HG02642 (cell line): ENCODE data around the gene OR52E4.

Experiments
- ATAC-seq: cut with Tn5 transposase; IDR thresholded peaks from one replicate; pipeline ENCODE4 v1.9.1; 2021; ENCODE audit warnings: mild to moderate bottlenecking; ENCODE audit not compliant: unreplicated experiment, poor library complexity

OR52E4 gene

DNA sequence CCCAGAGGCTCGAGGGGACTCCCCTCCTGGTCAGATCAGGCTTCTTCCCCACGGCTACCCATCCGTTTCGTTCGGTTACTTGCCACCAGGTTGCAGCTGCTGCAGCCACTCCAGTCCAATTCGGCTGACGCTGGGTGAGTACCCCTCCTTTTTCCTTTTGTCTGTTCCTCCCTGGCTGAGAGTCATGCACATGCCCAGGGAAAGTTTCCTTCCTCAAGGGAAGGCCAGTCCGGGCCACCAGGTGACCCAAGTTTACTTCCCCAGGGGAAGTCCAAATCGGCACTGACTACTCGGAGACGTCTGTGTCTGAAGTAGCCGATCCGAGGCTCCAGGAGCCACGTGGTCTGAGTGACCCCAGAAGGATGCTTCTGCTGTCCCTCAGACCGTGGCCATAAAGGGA, 48.4 kb downstream of the OR52E4 start:
- no peak for ATAC-seq

DNA sequence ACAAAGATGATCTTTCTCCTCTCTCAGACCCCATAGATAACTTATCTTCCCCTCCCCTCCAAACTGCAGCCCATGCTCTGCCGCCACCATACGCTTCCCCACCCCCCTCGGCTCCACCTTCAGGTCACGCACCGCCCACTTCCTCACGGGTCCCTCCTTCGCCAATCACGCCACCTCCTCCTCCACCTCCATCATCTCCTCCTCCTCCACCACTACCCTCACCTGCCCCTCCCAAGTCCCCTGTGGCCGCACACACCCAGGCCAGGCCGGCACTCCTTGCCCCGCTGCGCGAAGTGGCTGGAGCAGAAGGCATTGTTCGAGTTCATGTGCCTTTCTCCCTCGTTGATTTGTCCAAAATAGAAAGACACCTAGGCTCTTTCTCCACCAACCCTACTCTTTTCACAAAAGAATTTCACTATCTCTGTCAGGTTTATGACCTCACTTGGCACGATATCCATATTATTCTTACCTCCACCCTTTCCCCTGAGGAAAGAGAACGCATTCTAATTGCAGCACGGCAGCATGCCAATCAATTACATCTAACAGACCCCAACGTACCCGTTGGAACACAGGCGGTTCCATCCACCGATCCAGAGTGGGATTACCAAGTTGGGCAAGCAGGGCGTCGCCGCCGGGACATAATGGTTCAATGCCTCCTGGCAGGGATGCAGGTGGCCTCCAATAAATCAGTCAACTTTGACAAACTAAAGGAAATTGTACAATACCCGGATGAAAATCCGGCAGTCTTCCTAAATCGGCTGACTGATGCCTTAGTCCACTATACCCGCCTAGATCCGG, 49.3 kb downstream of the OR52E4 start:
- no peak for ATAC-seq

DNA sequence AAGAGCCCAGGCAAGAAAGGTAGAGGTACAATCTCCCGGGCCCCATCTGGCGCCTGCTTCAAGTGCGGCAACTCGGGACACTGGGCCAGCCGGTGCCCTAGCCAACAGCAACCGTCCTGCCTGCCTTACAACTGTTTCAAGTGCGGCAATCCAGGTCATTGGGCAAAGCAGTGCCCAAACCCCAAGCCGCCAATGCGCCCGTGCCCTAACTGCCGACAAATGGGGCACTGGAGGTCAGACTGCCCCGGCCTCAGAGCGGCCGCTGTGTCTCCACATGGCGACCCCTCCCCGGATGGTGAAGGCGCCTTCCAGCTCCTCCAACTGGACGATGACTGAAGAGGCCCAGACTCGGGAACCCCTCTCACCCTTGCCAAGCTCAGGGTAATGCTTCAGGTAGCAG, 50.2 kb downstream of the OR52E4 start:
- ATAC-seq = no peak

DNA sequence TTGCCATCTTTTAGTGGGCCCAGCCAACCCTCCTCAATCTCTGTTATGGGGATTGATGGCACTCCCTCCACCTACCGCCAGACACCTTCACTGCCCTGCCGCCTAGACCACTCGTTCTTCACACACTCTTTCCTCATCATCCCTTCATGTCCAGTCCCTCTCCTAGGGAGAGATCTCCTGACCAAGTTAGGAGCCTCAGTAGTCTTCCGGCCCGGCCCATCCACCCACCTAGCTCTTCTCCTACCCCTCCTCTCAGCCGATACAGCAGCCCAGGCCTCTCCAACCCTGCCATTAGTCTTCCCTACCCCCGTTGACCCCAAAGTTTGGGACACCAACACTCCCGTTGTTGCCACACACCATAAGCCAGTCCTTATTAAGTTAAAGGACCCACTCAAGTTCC, 50.6 kb downstream of the OR52E4 start:
- no peak for ATAC-seq

DNA sequence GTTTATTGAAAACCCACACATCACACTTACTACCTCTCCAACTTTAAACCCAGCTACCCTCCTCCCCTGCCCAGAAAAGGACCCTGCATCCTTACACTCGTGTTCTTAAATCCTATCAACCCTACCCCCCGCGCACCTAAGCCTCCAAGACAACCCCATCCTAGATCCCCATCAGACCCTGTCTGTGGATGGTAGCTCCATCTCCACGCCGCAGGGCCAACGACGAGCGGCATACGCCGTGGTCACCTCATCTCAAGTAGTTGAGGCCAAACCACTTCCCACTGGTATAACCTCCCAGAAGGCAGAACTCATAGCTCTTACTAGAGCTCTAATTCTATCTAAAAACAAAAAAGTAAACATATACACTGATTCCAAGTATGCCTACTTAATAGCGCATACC, 52.2 kb downstream of the OR52E4 start:
- ATAC-seq = no peak

DNA sequence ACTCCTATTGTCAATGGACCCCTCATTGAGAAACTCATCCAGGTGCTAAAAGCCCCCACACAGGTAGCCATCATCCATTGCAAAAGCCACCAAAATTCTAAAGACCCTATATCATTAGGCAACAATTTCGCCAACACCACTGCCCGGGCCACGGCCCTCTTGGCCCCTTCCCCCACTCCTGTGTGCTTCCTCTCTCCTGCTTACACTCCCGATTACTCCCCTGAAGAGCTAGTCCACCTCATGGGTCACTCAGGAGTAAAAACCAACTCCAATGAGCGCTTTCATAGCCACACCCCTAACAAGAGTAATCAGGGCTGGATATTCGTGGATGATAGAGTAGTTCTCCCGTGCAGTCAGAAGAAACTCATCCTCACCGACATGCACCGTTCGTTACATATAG, 52.7 kb downstream of the OR52E4 start:
- no peak for ATAC-seq
